H1 (cell line): ENCODE data around the gene SOX2. TPM values are rescaled to one million over a fixed set of nuclear protein-coding genes. Genes with fewer than 3 reads are reported as not detected.
A peak's percentile ranks its signal among the peaks of the same experiment; 100 is the strongest.

Experiments
- CTCF ChIA-PET: fragments of 300-600 bp; sonication (Branson Sonifier 250); formaldehyde crosslinking; loops from one replicate; lab custom pipeline; 2021; ENCODE audit not compliant: partially characterized antibody; lab: Charles Lee
- POLR2A ChIA-PET: fragments of 300-600 bp; sonication (Branson Sonifier 250); formaldehyde crosslinking; loops from one replicate; lab custom pipeline; 2021; ENCODE audit warnings: inconsistent platforms; ENCODE audit not compliant: partially characterized antibody; lab: Charles Lee
- DNase-seq, 2 experiments: peaks; one replicate each; pipeline versions ENCODE4 v3.0.0 to v3.0.0-alpha.2; 2010 to 2022; ENCODE audit warnings: low spot score in 2 of 2, low read depth in 1 of 2, mixed read lengths in 1 of 2
- FAIRE-seq: peaks from 2 replicates; lab custom pipeline; 2011; peaks lifted over from hg19 to GRCh38; lab: Jason Lieb, UNC
- H2AFZ ChIP-seq: 2 replicates; pipeline ENCODE4 v1.8.1; 2012; ENCODE audit warnings: low read length, inconsistent platforms
- H2AK5ac ChIP-seq: 2 replicates; pipeline ENCODE4 v1.6.1; 2013; ENCODE audit warnings: low read depth, low read length
- H2BK120ac ChIP-seq: replicated peaks from 2 replicates; pipeline ENCODE3; 2013; ENCODE audit warnings: low read depth, low read length, inconsistent platforms
- H2BK12ac ChIP-seq: 2 replicates; pipeline ENCODE4 v1.6.1; 2013; ENCODE audit warnings: low read depth, low read length
- H2BK15ac ChIP-seq: 2 replicates; pipeline ENCODE4 v1.6.1; 2013; ENCODE audit warnings: low read length
- H2BK20ac ChIP-seq: 2 replicates; pipeline ENCODE4 v1.6.1; 2013; ENCODE audit warnings: low read length
- H2BK5ac ChIP-seq: 2 replicates; pipeline ENCODE4 v1.6.1; 2013; ENCODE audit warnings: low read depth, low read length
- H3K14ac ChIP-seq: 2 replicates; pipeline ENCODE4 v1.6.1; 2013; ENCODE audit warnings: inconsistent platforms; ENCODE audit not compliant: insufficient read length
- H3K18ac ChIP-seq: 2 replicates; pipeline ENCODE4 v1.6.1; 2013; ENCODE audit warnings: low read length; ENCODE audit errors: extremely low read depth
- H3K23ac ChIP-seq: 2 replicates; pipeline ENCODE4 v1.6.1; 2013; ENCODE audit warnings: inconsistent platforms; ENCODE audit not compliant: insufficient read length
- H3K23me2 ChIP-seq: 2 replicates; pipeline ENCODE4 v1.6.1; 2013; ENCODE audit warnings: low read depth, low read length
- H3K27ac ChIP-seq: 2 replicates; pipeline ENCODE4 v1.6.1; 2011; ENCODE audit warnings: low read depth, low read length, inconsistent platforms
- H3K27me3 ChIP-seq, 4 experiments: replicated peaks in 1 of 4; 1 replicate in 1 of 4; 2 replicates in 3 of 4; pipeline versions ENCODE4 v1.6.1 to v1.8.1; 2011 to 2013; ENCODE audit warnings: low read length in 3 of 4, mild to moderate bottlenecking in 3 of 4, inconsistent platforms in 2 of 4, mixed read lengths in 2 of 4, moderate library complexity in 1 of 4; ENCODE audit not compliant: control insufficient read depth in 3 of 4, insufficient read depth in 3 of 4; ENCODE audit errors: extremely low read depth in 1 of 4
- H3K36me3 ChIP-seq, 4 experiments: 2 replicates each; pipeline versions ENCODE4 v1.6.1 to v1.8.1; 2011 to 2013; ENCODE audit warnings: mild to moderate bottlenecking in 4 of 4, low read length in 3 of 4, moderate library complexity in 2 of 4, control low read depth in 1 of 4, inconsistent platforms in 1 of 4; ENCODE audit not compliant: insufficient read depth in 4 of 4, control insufficient read depth in 2 of 4
- H3K4ac ChIP-seq: replicated peaks from 2 replicates; pipeline ENCODE3; 2013; ENCODE audit warnings: low read length, low read depth, mixed read lengths, inconsistent platforms; ENCODE audit not compliant: insufficient read length
- H3K4me1 ChIP-seq, 4 experiments: replicated peaks in 1 of 4; 1 replicate in 1 of 4; 2 replicates in 3 of 4; pipeline versions ENCODE4 v1.6.1 to v1.8.1; 2011 to 2013; ENCODE audit warnings: low read length in 3 of 4, inconsistent platforms in 2 of 4, mixed read lengths in 1 of 4; ENCODE audit not compliant: insufficient read depth in 4 of 4, control insufficient read depth in 3 of 4
- H3K4me2 ChIP-seq, 2 experiments: 2 replicates each; pipeline versions ENCODE4 v1.6.1 to v1.8.1; 2011 to 2013; ENCODE audit warnings: low read depth in 2 of 2, low read length in 2 of 2, control low read depth in 1 of 2, inconsistent platforms in 1 of 2, mild to moderate bottlenecking in 1 of 2; ENCODE audit not compliant: insufficient read depth in 1 of 2
- H3K4me3 ChIP-seq, 4 experiments: fragments of 200-600, 300-600 bp in 1 of 4; sonication (generic), shearing (Covaris generic), sonication (Bioruptor Twin) in 1 of 4; 2 replicates each; pipeline versions ENCODE4 v1.5.1 to v1.8.1; 2011 to 2016; ENCODE audit warnings: low read length in 4 of 4, low read depth in 3 of 4, control low read depth in 2 of 4, inconsistent platforms in 2 of 4, mild to moderate bottlenecking in 2 of 4, mixed read lengths in 1 of 4, moderate library complexity in 1 of 4; ENCODE audit not compliant: insufficient read depth in 2 of 4; ENCODE audit errors: extremely low read depth in 1 of 4
- H3K56ac ChIP-seq: replicated peaks from 2 replicates; pipeline ENCODE3; 2013; ENCODE audit warnings: low read depth, mild to moderate bottlenecking, mixed read lengths, low read length, inconsistent platforms; ENCODE audit not compliant: insufficient read length
- H3K79me1 ChIP-seq: 2 replicates; pipeline ENCODE4 v1.6.1; 2013; ENCODE audit warnings: low read depth, low read length, control low read depth
- H3K79me2 ChIP-seq, 2 experiments: 2 replicates each; pipeline versions ENCODE4 v1.6.1 to v1.8.1; 2012 to 2013; ENCODE audit warnings: low read length in 2 of 2, mild to moderate bottlenecking in 2 of 2, inconsistent platforms in 1 of 2; ENCODE audit not compliant: insufficient read depth in 2 of 2, control insufficient read depth in 1 of 2
- H3K9ac ChIP-seq, 4 experiments: replicated peaks in 1 of 4; 1 replicate in 1 of 4; 2 replicates in 3 of 4; pipeline versions ENCODE4 v1.6.1 to v1.8.1; 2011 to 2013; ENCODE audit warnings: low read depth in 3 of 4, low read length in 3 of 4, control low read depth in 2 of 4, mild to moderate bottlenecking in 2 of 4, moderate library complexity in 2 of 4, inconsistent platforms in 1 of 4; ENCODE audit errors: extremely low read depth in 1 of 4
- H3K9me3 ChIP-seq, 2 experiments: 2 replicates each; pipeline versions ENCODE4 v1.6.1 to v1.8.1; 2012 to 2013; ENCODE audit warnings: mild to moderate bottlenecking in 2 of 2, moderate library complexity in 2 of 2, control low read depth in 1 of 2, inconsistent platforms in 1 of 2, low read depth in 1 of 2, low read length in 1 of 2, mixed read lengths in 1 of 2; ENCODE audit not compliant: insufficient read depth in 2 of 2
- H4K20me1 ChIP-seq, 2 experiments: replicated peaks in 1 of 2; 2 replicates each; pipeline versions ENCODE3 to v1.8.1; 2011 to 2013; ENCODE audit warnings: inconsistent platforms in 2 of 2, low read length in 2 of 2, mild to moderate bottlenecking in 1 of 2; ENCODE audit not compliant: insufficient read depth in 2 of 2, control insufficient read depth in 1 of 2
- H4K5ac ChIP-seq: 2 replicates; pipeline ENCODE4 v1.6.1; 2013; ENCODE audit warnings: low read length, low read depth, mixed read lengths, inconsistent platforms; ENCODE audit not compliant: insufficient read length
- H4K8ac ChIP-seq: 2 replicates; pipeline ENCODE4 v1.8.0; 2013; ENCODE audit warnings: mild to moderate bottlenecking, moderate library complexity, low read length, inconsistent platforms; ENCODE audit not compliant: insufficient read depth; ENCODE audit errors: extremely low read depth
- H4K91ac ChIP-seq: replicated peaks from 2 replicates; pipeline ENCODE3; 2013; ENCODE audit warnings: low read length, mixed read lengths, inconsistent platforms; ENCODE audit not compliant: insufficient read length
- CEBPB ChIP-seq: IDR thresholded peaks from 2 replicates; pipeline ENCODE4 v1.6.1; 2012; ENCODE audit warnings: low read depth, low read length
- CHD1 ChIP-seq: IDR thresholded peaks from 2 replicates; pipeline ENCODE4 v1.6.1; 2012; ENCODE audit warnings: low read depth, low read length, improper control_type of control experiment
- CTCF ChIP-seq, 3 experiments: IDR thresholded peaks; 1 replicate in 2 of 3; 2 replicates in 1 of 3; pipeline versions ENCODE4 v1.5.1 to v1.6.1; 2011; ENCODE audit warnings: low read length in 3 of 3, mild to moderate bottlenecking in 3 of 3, inconsistent platforms in 2 of 3, low read depth in 1 of 3, moderate library complexity in 1 of 3; ENCODE audit not compliant: insufficient read depth in 1 of 3; ENCODE audit errors: control extremely low read depth in 1 of 3
- GABPA ChIP-seq: IDR thresholded peaks from 2 replicates; pipeline ENCODE4 v1.6.1; 2011; ENCODE audit warnings: mild to moderate bottlenecking, low read length, moderate library complexity, borderline replicate concordance; ENCODE audit not compliant: insufficient read depth
- RAD21 ChIP-seq, 2 experiments: IDR thresholded peaks in 1 of 2; conservative IDR thresholded peaks in 1 of 2; 2 replicates each; pipeline ENCODE4 v1.6.1; 2011; ENCODE audit warnings: low read depth in 2 of 2, low read length in 2 of 2, improper control_type of control experiment in 1 of 2, inconsistent platforms in 1 of 2, mild to moderate bottlenecking in 1 of 2, moderate library complexity in 1 of 2
- SAP30 ChIP-seq: fragments of 300-600 bp; sonication (generic); IDR thresholded peaks from 2 replicates; pipeline ENCODE4 v1.7.1; 2012; ENCODE audit warnings: low read length, moderate library complexity, mild to moderate bottlenecking, inconsistent platforms; ENCODE audit not compliant: insufficient read depth, insufficient replicate concordance
- SIRT6 ChIP-seq: IDR thresholded peaks from one replicate; pipeline ENCODE4 v1.7.1; 2012; ENCODE audit warnings: low read length, inconsistent platforms
- WGBS, 2 experiments: shearing (Covaris generic) in 1 of 2; methylation state at CpG; one replicate each; pipeline versions ENCODE4 v1.1.6 to v1.1.7; 2013 to 2015; ENCODE audit warnings: low lambda C conversion rate in 2 of 2, mixed read lengths in 2 of 2, inconsistent platforms in 1 of 2, low coverage in 1 of 2, missing lambda C conversion rate in 1 of 2; ENCODE audit not compliant: insufficient replicate concordance in 2 of 2, insufficient coverage in 1 of 2, insufficient read length in 1 of 2; ENCODE audit errors: extremely low coverage in 1 of 2, missing lambda C conversion rate in 1 of 2; 5-methylcytosine and 5-hydroxymethylcytosine counted together
- polyA plus RNA-seq, 7 experiments: library from polyadenylated mRNA; depleted of rRNA in 3 of 7; stranded (reverse) in 5 of 7; unstranded in 2 of 7; fragments of >200 nt in 5 of 7; fragments of 200-250 nt in 2 of 7; gene quantifications; 1 replicate in 5 of 7; 2 replicates in 1 of 7; 4 replicates in 1 of 7; pipeline versions ENCODE4 v1.2.1 to v1.2.3, GENCODE V29; 2011 to 2013; ENCODE audit warnings: missing spikeins in 2 of 7, mixed read lengths in 2 of 7
- total RNA-seq: library from RNA; stranded (reverse); fragmentation: NEBNext Ultra II Directional; extraction: Animal tissue kit (Norgen Biotek cat#: 25700); gene quantifications from 2 replicates; pipeline ENCODE4 v1.2.1, GENCODE V29; 2021

SOX2 gene
- total and polyA plus RNA-seq, 2 of the 8 experiments (the other 6 are each of a cell fraction or from before 2014, with no cell fraction given), result 149 to 247 TPM

DNA sequence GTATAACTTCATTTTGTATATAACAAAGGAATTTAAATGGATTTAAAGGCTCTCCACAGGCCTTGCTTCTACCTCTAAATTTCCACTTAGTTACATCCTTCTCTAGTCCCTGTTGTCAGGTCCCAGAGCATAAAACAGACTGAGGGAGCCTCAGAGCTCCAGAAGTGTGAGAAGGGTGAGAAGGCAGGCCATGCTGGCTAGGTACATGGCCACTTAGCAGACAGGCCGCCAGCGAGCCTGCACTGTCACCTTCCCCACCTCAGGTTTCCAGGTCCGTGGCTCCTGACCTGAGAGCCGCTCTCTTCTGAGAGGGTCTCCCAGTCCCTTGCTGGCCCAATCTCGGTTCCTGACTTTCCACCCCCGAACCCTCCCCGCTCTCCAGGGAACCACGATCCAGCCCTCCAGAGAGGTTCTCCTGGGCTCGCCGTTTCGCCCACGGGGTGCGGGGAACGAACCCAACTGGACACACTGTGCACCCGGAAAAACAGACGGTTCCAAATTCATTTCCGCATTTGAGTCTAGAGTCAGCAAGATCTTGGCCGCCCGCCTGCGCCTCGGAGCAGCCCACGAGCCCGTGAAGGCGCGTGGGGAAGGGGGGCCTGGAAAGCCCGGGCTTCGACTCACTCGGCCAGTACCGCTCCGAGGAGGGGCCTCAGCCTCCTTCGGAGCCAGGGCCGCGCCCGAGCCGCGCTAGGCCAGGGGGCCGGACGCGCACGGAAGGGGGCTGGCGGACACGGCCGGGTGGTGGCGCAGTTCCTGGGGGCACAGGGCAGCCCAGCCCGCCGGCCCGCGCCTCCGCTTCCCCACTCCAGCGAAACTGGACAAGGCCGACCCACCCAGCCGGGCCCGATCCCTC, 16.7 kb upstream of the SOX2 start:
- H3K14ac ChIP-seq, result no peak overlapping the region
- no peaks in the 10 kb centered on the region for H3K9me3 ChIP-seq
- H4K5ac ChIP-seq, result no peak overlapping the region
- no peaks in the 10 kb centered on the region for H4K20me1 ChIP-seq
- peak overlapping the region; percentile 72; the same call in 1 of the 2 replicates for H3K18ac ChIP-seq
- H2BK15ac ChIP-seq, result 0 out of 2 replicates have a peak overlapping the region, but pooled peaks have one; percentile 22
- H3K27ac ChIP-seq, result no peak overlapping the region
- peak overlapping the region; percentile 96 to 100 for H3K4me2 ChIP-seq
- DNase-seq (peak in 1 of 2 experiments; percentile 85), FAIRE-seq (no peak)
- peak overlapping the region; percentile 80 for H4K8ac ChIP-seq
- H3K79me2 ChIP-seq, result no peaks in the 10 kb centered on the region
- no peak overlapping the region for H3K4ac ChIP-seq
- peak overlapping the region; percentile 6 for H3K56ac ChIP-seq
- H2AFZ ChIP-seq, result peak overlapping the region; percentile 66; the same call in 1 of the 2 replicates
- H3K27me3 ChIP-seq, result peaks cover 6 to 26% (median 23%) of the 10 kb centered on the region in 4 experiments
- ChIA-PET CTCF (interaction anchor here (0.6 to 1.5 kb wide), 3 partner anchors 8 to 178 kb away, joined by 4 to 5 read pairs (median 5); no protein-coding TSS in a partner anchor), POLR2A (interaction anchor here (0.9 kb wide), 1 partner anchor 19 kb away, joined by 3 read pairs; no protein-coding TSS in a partner anchor)
- 0 out of 2 replicates have a peak overlapping the region, but pooled peaks have one; percentile 0 for H2BK5ac ChIP-seq
- 0 out of 2 replicates have a peak overlapping the region, but pooled peaks have one; percentile 32 for H2BK12ac ChIP-seq
- no peak overlapping the region for H2AK5ac ChIP-seq
- H3K4me1 ChIP-seq, result peaks cover 12 to 18% (median 14%) of the 10 kb centered on the region in 4 experiments; a peak in 5 of 7 replicates
- H4K91ac ChIP-seq, result peak overlapping the region; percentile 62
- no peaks in the 10 kb centered on the region for H3K36me3 ChIP-seq
- no peak overlapping the region for H3K23ac ChIP-seq
- H3K9ac ChIP-seq, result peak overlapping the region in 3 of 4 experiments; percentile 10 to 39 (median 31); a peak in 3 of 7 replicates
- peak overlapping the region; percentile 50 to 78 (median 70) for H3K4me3 ChIP-seq
- H2BK20ac ChIP-seq, result peak overlapping the region; percentile 72; the same call in 1 of the 2 replicates
- 5% methylated on average over 50 of the region's 53 CpGs; no CpG with 5 or more reads in 1 of the 2 experiments for WGBS, 2 experiments
- H3K23me2 ChIP-seq, result peaks cover 18% of the 10 kb centered on the region
- no peaks in the 10 kb centered on the region for H3K79me1 ChIP-seq
- H2BK120ac ChIP-seq, result no peak overlapping the region
- TF ChIP-seq CTCF (IDR thresholded peaks at IDR 0.05; ENCODE audit: control extremely low read depth in 1 of 3, insufficient read depth in 1 of 3, low read depth in 1 of 3, low read length in 3 of 3), result peak; percentile 50 to 73 (median 53)
- TF ChIP-seq RAD21 (IDR thresholded peaks at IDR 0.05 in 1 of 2, conservative IDR thresholded peaks at IDR 0.05 in 1 of 2; ENCODE audit: low read depth in 2 of 2, low read length in 2 of 2), result peak; percentile 39 to 40; a peak in 2 of 4 replicates
- peak; percentile 42 for TF ChIP-seq SAP30
- no peak for TF ChIP-seq GABPA
- TF ChIP-seq CEBPB, result no peak
- no peak for TF ChIP-seq SIRT6
- TF ChIP-seq CHD1, result no peak
